ENCODE measurements around the gene COL6A2. TPM values are rescaled to one million over a fixed set of nuclear protein-coding genes. Genes with fewer than 3 reads are reported as not detected.

COL6A2 gene
- total and polyA plus RNA-seq, 2 experiments from 2014 or later, result 28.4 to 89.2 TPM

GRCh38 chr21:46156678-46157077 lies 58.8 kb downstream of the COL6A2 start (continued):
- TF ChIP-seq CTCF (conservative IDR thresholded peaks at IDR 0.05; ENCODE audit: low read depth in 2 of 2) (no peak), NANOG (IDR thresholded peaks at IDR 0.05; ENCODE audit: borderline replicate concordance) (no peak), EZH2phosphoT487 (IDR thresholded peaks at IDR 0.05; ENCODE audit: unreplicated experiment) (no peak), ZNF331 (CRISPR knock-in tag; IDR thresholded peaks at IDR 0.05; ENCODE audit: low read depth) (no peak), CREB1 (CRISPR knock-in tag; IDR thresholded peaks at IDR 0.05; ENCODE audit: low read depth) (no peak), ZNF462 (CRISPR knock-in tag; IDR thresholded peaks at IDR 0.05) (no peak)

- Histone ChIP-seq H3K27me3 (ENCODE audit: insufficient read depth) (no peaks in the 10 kb centered on the region), H3K4me1 (ENCODE audit: insufficient read depth) (no peaks in the 10 kb centered on the region; the same call in 1 of the 2 replicates), H3F3A (replicated peaks; ENCODE audit: low read depth) (0 out of 2 replicates have a peak, but pooled peaks cover 4% of the 10 kb centered on the region), H3K79me2 (replicated peaks; ENCODE audit: insufficient read depth) (no peaks in the 10 kb centered on the region), H3K9me2 (ENCODE audit: insufficient read depth) (no peaks in the 10 kb centered on the region), H3K4me3 (no peak overlapping the region), H3K27ac (ENCODE audit: low read depth) (no peak overlapping the region), H2AFZ (no peak overlapping the region), H3K4me2 (no peak overlapping the region), H3K36me3 (ENCODE audit: insufficient read depth) (no peaks in the 10 kb centered on the region), H4K20me1 (replicated peaks; ENCODE audit: insufficient read depth) (no peaks in the 10 kb centered on the region)
- Mint-ChIP-seq H3K4me3 (no peak overlapping the region), H3K4me1 (peaks cover 3% of the 10 kb centered on the region), H3K27ac (no peak overlapping the region), H3K36me3 (ENCODE audit: low read depth) (peaks cover 30% of the 10 kb centered on the region), H3K27me3 (ENCODE audit: insufficient read depth, low read depth, poor library complexity) (peaks cover 20% of the 10 kb centered on the region), H3K9me3 (peaks cover 10% of the 10 kb centered on the region)
- TF ChIP-seq STAT1 (IDR thresholded peaks at IDR 0.05; ENCODE audit: unreplicated experiment) (no peak), ZNF114 (CRISPR knock-in tag; IDR thresholded peaks at IDR 0.05) (no peak), JUNB (IDR thresholded peaks at IDR 0.05; ENCODE audit: unreplicated experiment) (no peak)
- ATAC-seq (no peak), DNase-seq (ENCODE audit: low spot score) (no peak)
These were observed 59.6 kb downstream of the COL6A2 start for GRCh38 chr21:46157396-46157986.

Data from GM23338 (cell line).